H1 (cell line): Measurements from ENCODE around the gene ANXA8. TPM values are rescaled to one million over a fixed set of nuclear protein-coding genes. Genes with fewer than 3 reads are reported as not detected.
A peak's percentile ranks its signal among the peaks of the same experiment; 100 is the strongest.

Experiments
- CTCF ChIA-PET: fragments of 300-600 bp; sonication (Branson Sonifier 250); formaldehyde crosslinking; loops from one replicate; lab custom pipeline; 2021; ENCODE audit not compliant: partially characterized antibody; lab: Charles Lee
- POLR2A ChIA-PET: fragments of 300-600 bp; sonication (Branson Sonifier 250); formaldehyde crosslinking; loops from one replicate; lab custom pipeline; 2021; ENCODE audit warnings: inconsistent platforms; ENCODE audit not compliant: partially characterized antibody; lab: Charles Lee
- DNase-seq, 2 experiments: peaks; one replicate each; pipeline versions ENCODE4 v3.0.0 to v3.0.0-alpha.2; 2010 to 2022; ENCODE audit warnings: low spot score in 2 of 2, low read depth in 1 of 2, mixed read lengths in 1 of 2
- FAIRE-seq: peaks from 2 replicates; lab custom pipeline; 2011; peaks lifted over from hg19 to GRCh38; lab: Jason Lieb, UNC
- H2AFZ ChIP-seq: 2 replicates; pipeline ENCODE4 v1.8.1; 2012; ENCODE audit warnings: low read length, inconsistent platforms
- H2AK5ac ChIP-seq: 2 replicates; pipeline ENCODE4 v1.6.1; 2013; ENCODE audit warnings: low read depth, low read length
- H2BK120ac ChIP-seq: replicated peaks from 2 replicates; pipeline ENCODE3; 2013; ENCODE audit warnings: low read depth, low read length, inconsistent platforms
- H2BK12ac ChIP-seq: 2 replicates; pipeline ENCODE4 v1.6.1; 2013; ENCODE audit warnings: low read depth, low read length
- H2BK15ac ChIP-seq: 2 replicates; pipeline ENCODE4 v1.6.1; 2013; ENCODE audit warnings: low read length
- H2BK20ac ChIP-seq: 2 replicates; pipeline ENCODE4 v1.6.1; 2013; ENCODE audit warnings: low read length
- H2BK5ac ChIP-seq: 2 replicates; pipeline ENCODE4 v1.6.1; 2013; ENCODE audit warnings: low read depth, low read length
- H3K14ac ChIP-seq: 2 replicates; pipeline ENCODE4 v1.6.1; 2013; ENCODE audit warnings: inconsistent platforms; ENCODE audit not compliant: insufficient read length
- H3K18ac ChIP-seq: 2 replicates; pipeline ENCODE4 v1.6.1; 2013; ENCODE audit warnings: low read length; ENCODE audit errors: extremely low read depth
- H3K23ac ChIP-seq: 2 replicates; pipeline ENCODE4 v1.6.1; 2013; ENCODE audit warnings: inconsistent platforms; ENCODE audit not compliant: insufficient read length
- H3K23me2 ChIP-seq: 2 replicates; pipeline ENCODE4 v1.6.1; 2013; ENCODE audit warnings: low read depth, low read length
- H3K27ac ChIP-seq: 2 replicates; pipeline ENCODE4 v1.6.1; 2011; ENCODE audit warnings: low read depth, low read length, inconsistent platforms
- H3K27me3 ChIP-seq, 4 experiments: replicated peaks in 1 of 4; 1 replicate in 1 of 4; 2 replicates in 3 of 4; pipeline versions ENCODE4 v1.6.1 to v1.8.1; 2011 to 2013; ENCODE audit warnings: low read length in 3 of 4, mild to moderate bottlenecking in 3 of 4, inconsistent platforms in 2 of 4, mixed read lengths in 2 of 4, moderate library complexity in 1 of 4; ENCODE audit not compliant: control insufficient read depth in 3 of 4, insufficient read depth in 3 of 4; ENCODE audit errors: extremely low read depth in 1 of 4
- H3K36me3 ChIP-seq, 4 experiments: 2 replicates each; pipeline versions ENCODE4 v1.6.1 to v1.8.1; 2011 to 2013; ENCODE audit warnings: mild to moderate bottlenecking in 4 of 4, low read length in 3 of 4, moderate library complexity in 2 of 4, control low read depth in 1 of 4, inconsistent platforms in 1 of 4; ENCODE audit not compliant: insufficient read depth in 4 of 4, control insufficient read depth in 2 of 4
- H3K4ac ChIP-seq: replicated peaks from 2 replicates; pipeline ENCODE3; 2013; ENCODE audit warnings: low read length, low read depth, mixed read lengths, inconsistent platforms; ENCODE audit not compliant: insufficient read length
- H3K4me1 ChIP-seq, 4 experiments: replicated peaks in 1 of 4; 1 replicate in 1 of 4; 2 replicates in 3 of 4; pipeline versions ENCODE4 v1.6.1 to v1.8.1; 2011 to 2013; ENCODE audit warnings: low read length in 3 of 4, inconsistent platforms in 2 of 4, mixed read lengths in 1 of 4; ENCODE audit not compliant: insufficient read depth in 4 of 4, control insufficient read depth in 3 of 4
- H3K4me2 ChIP-seq, 2 experiments: 2 replicates each; pipeline versions ENCODE4 v1.6.1 to v1.8.1; 2011 to 2013; ENCODE audit warnings: low read depth in 2 of 2, low read length in 2 of 2, control low read depth in 1 of 2, inconsistent platforms in 1 of 2, mild to moderate bottlenecking in 1 of 2; ENCODE audit not compliant: insufficient read depth in 1 of 2
- H3K4me3 ChIP-seq, 4 experiments: fragments of 200-600, 300-600 bp in 1 of 4; sonication (generic), shearing (Covaris generic), sonication (Bioruptor Twin) in 1 of 4; 2 replicates each; pipeline versions ENCODE4 v1.5.1 to v1.8.1; 2011 to 2016; ENCODE audit warnings: low read length in 4 of 4, low read depth in 3 of 4, control low read depth in 2 of 4, inconsistent platforms in 2 of 4, mild to moderate bottlenecking in 2 of 4, mixed read lengths in 1 of 4, moderate library complexity in 1 of 4; ENCODE audit not compliant: insufficient read depth in 2 of 4; ENCODE audit errors: extremely low read depth in 1 of 4
- H3K56ac ChIP-seq: replicated peaks from 2 replicates; pipeline ENCODE3; 2013; ENCODE audit warnings: low read depth, mild to moderate bottlenecking, mixed read lengths, low read length, inconsistent platforms; ENCODE audit not compliant: insufficient read length
- H3K79me1 ChIP-seq: 2 replicates; pipeline ENCODE4 v1.6.1; 2013; ENCODE audit warnings: low read depth, low read length, control low read depth
- H3K79me2 ChIP-seq, 2 experiments: 2 replicates each; pipeline versions ENCODE4 v1.6.1 to v1.8.1; 2012 to 2013; ENCODE audit warnings: low read length in 2 of 2, mild to moderate bottlenecking in 2 of 2, inconsistent platforms in 1 of 2; ENCODE audit not compliant: insufficient read depth in 2 of 2, control insufficient read depth in 1 of 2
- H3K9ac ChIP-seq, 4 experiments: replicated peaks in 1 of 4; 1 replicate in 1 of 4; 2 replicates in 3 of 4; pipeline versions ENCODE4 v1.6.1 to v1.8.1; 2011 to 2013; ENCODE audit warnings: low read depth in 3 of 4, low read length in 3 of 4, control low read depth in 2 of 4, mild to moderate bottlenecking in 2 of 4, moderate library complexity in 2 of 4, inconsistent platforms in 1 of 4; ENCODE audit errors: extremely low read depth in 1 of 4
- H3K9me3 ChIP-seq, 2 experiments: 2 replicates each; pipeline versions ENCODE4 v1.6.1 to v1.8.1; 2012 to 2013; ENCODE audit warnings: mild to moderate bottlenecking in 2 of 2, moderate library complexity in 2 of 2, control low read depth in 1 of 2, inconsistent platforms in 1 of 2, low read depth in 1 of 2, low read length in 1 of 2, mixed read lengths in 1 of 2; ENCODE audit not compliant: insufficient read depth in 2 of 2
- H4K20me1 ChIP-seq, 2 experiments: replicated peaks in 1 of 2; 2 replicates each; pipeline versions ENCODE3 to v1.8.1; 2011 to 2013; ENCODE audit warnings: inconsistent platforms in 2 of 2, low read length in 2 of 2, mild to moderate bottlenecking in 1 of 2; ENCODE audit not compliant: insufficient read depth in 2 of 2, control insufficient read depth in 1 of 2
- H4K5ac ChIP-seq: 2 replicates; pipeline ENCODE4 v1.6.1; 2013; ENCODE audit warnings: low read length, low read depth, mixed read lengths, inconsistent platforms; ENCODE audit not compliant: insufficient read length
- H4K8ac ChIP-seq: 2 replicates; pipeline ENCODE4 v1.8.0; 2013; ENCODE audit warnings: mild to moderate bottlenecking, moderate library complexity, low read length, inconsistent platforms; ENCODE audit not compliant: insufficient read depth; ENCODE audit errors: extremely low read depth
- H4K91ac ChIP-seq: replicated peaks from 2 replicates; pipeline ENCODE3; 2013; ENCODE audit warnings: low read length, mixed read lengths, inconsistent platforms; ENCODE audit not compliant: insufficient read length
- CTCF ChIP-seq, 3 experiments: IDR thresholded peaks; 1 replicate in 2 of 3; 2 replicates in 1 of 3; pipeline versions ENCODE4 v1.5.1 to v1.6.1; 2011; ENCODE audit warnings: low read length in 3 of 3, mild to moderate bottlenecking in 3 of 3, inconsistent platforms in 2 of 3, low read depth in 1 of 3, moderate library complexity in 1 of 3; ENCODE audit not compliant: insufficient read depth in 1 of 3; ENCODE audit errors: control extremely low read depth in 1 of 3
- EGR1 ChIP-seq: IDR thresholded peaks from 2 replicates; pipeline ENCODE4 v1.6.1; 2011; ENCODE audit warnings: low read depth, low read length, borderline replicate concordance
- POLR2A ChIP-seq, 2 experiments: IDR thresholded peaks; 1 replicate in 1 of 2; 2 replicates in 1 of 2; pipeline ENCODE4 v1.6.1; 2011; ENCODE audit warnings: low read depth in 2 of 2, low read length in 2 of 2, mild to moderate bottlenecking in 2 of 2; ENCODE audit errors: control extremely low read depth in 1 of 2
- POLR2AphosphoS5 ChIP-seq: IDR thresholded peaks from 2 replicates; pipeline ENCODE4 v1.6.1; 2011; ENCODE audit warnings: low read depth, low read length
- RAD21 ChIP-seq, 2 experiments: IDR thresholded peaks in 1 of 2; conservative IDR thresholded peaks in 1 of 2; 2 replicates each; pipeline ENCODE4 v1.6.1; 2011; ENCODE audit warnings: low read depth in 2 of 2, low read length in 2 of 2, improper control_type of control experiment in 1 of 2, inconsistent platforms in 1 of 2, mild to moderate bottlenecking in 1 of 2, moderate library complexity in 1 of 2
- WGBS, 2 experiments: shearing (Covaris generic) in 1 of 2; methylation state at CpG; one replicate each; pipeline versions ENCODE4 v1.1.6 to v1.1.7; 2013 to 2015; ENCODE audit warnings: low lambda C conversion rate in 2 of 2, mixed read lengths in 2 of 2, inconsistent platforms in 1 of 2, low coverage in 1 of 2, missing lambda C conversion rate in 1 of 2; ENCODE audit not compliant: insufficient replicate concordance in 2 of 2, insufficient coverage in 1 of 2, insufficient read length in 1 of 2; ENCODE audit errors: extremely low coverage in 1 of 2, missing lambda C conversion rate in 1 of 2; 5-methylcytosine and 5-hydroxymethylcytosine counted together
- polyA plus RNA-seq, 7 experiments: library from polyadenylated mRNA; depleted of rRNA in 3 of 7; stranded (reverse) in 5 of 7; unstranded in 2 of 7; fragments of >200 nt in 5 of 7; fragments of 200-250 nt in 2 of 7; gene quantifications; 1 replicate in 5 of 7; 2 replicates in 1 of 7; 4 replicates in 1 of 7; pipeline versions ENCODE4 v1.2.1 to v1.2.3, GENCODE V29; 2011 to 2013; ENCODE audit warnings: missing spikeins in 2 of 7, mixed read lengths in 2 of 7
- total RNA-seq: library from RNA; stranded (reverse); fragmentation: NEBNext Ultra II Directional; extraction: Animal tissue kit (Norgen Biotek cat#: 25700); gene quantifications from 2 replicates; pipeline ENCODE4 v1.2.1, GENCODE V29; 2021

ANXA8 gene
- total and polyA plus RNA-seq, 2 of the 8 experiments (the other 6 are each of a cell fraction or from before 2014, with no cell fraction given): 0.15 TPM; not detected in 1

DNA sequence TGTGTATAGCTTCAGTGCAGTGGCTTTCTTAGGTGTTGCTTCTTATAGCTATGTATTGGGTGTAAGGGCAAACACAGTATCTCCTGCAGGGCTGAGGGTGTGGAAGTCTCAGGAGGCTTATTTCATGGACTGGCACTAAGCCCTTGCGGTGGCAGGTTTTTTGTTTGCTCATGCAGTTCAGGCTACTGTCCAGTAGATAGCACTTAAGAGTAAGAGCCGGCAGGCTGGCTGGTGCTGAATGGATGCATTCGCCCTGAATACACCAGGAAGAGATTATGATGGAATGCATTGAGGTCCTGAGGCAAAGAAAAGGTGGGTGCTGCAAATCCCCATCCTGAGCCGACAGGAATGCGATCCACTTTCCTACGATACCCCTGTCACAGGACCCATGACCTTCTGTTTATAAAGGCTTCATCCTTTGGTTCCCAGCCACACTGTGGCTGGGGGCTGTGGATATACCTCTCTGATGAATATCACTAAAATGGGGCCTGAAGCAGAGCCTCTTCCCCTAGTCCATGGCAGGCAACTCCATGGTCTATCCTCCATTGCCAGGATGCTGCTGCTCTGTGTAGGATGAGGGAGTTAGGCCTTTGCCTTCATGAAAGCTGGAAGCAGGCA is 44.9 kb downstream of the ANXA8 start:
- Histone ChIP-seq H2AFZ (0 out of 2 replicates have a peak overlapping the region, but pooled peaks have one; percentile 28), H3K18ac (no peak overlapping the region), H3K36me3 (no peaks in the 10 kb centered on the region), H3K4ac (no peak overlapping the region), H3K4me1 (no peaks in the 10 kb centered on the region), H3K23me2 (no peaks in the 10 kb centered on the region), H3K79me1 (no peaks in the 10 kb centered on the region), H4K5ac (no peak overlapping the region), H2AK5ac (no peak overlapping the region), H4K20me1 (no peaks in the 10 kb centered on the region), H3K56ac (no peak overlapping the region), H3K14ac (no peak overlapping the region), H3K27ac (no peak overlapping the region), H2BK12ac (no peak overlapping the region), H3K23ac (no peak overlapping the region), H2BK5ac (no peak overlapping the region), H3K4me3 (no peak overlapping the region), H4K8ac (no peak overlapping the region), H3K9ac (no peak overlapping the region), H4K91ac (no peak overlapping the region), H3K27me3 (no peaks in the 10 kb centered on the region), H3K4me2 (no peak overlapping the region), H2BK20ac (no peak overlapping the region), H3K9me3 (no peaks in the 10 kb centered on the region), H2BK120ac (no peak overlapping the region), H3K79me2 (no peaks in the 10 kb centered on the region), H2BK15ac (no peak overlapping the region)
- WGBS, 2 experiments: 64% methylated on average over 6 of the region's 6 CpGs; no CpG with 5 or more reads in 1 of the 2 experiments
- ChIA-PET CTCF (interaction anchor here (0.6 to 2.4 kb wide), 13 partner anchors 11 to 415 kb away, joined by 3 to 10 read pairs (median 4); partner anchors contain the start of gene GDF2), POLR2A (no interaction called here)
- peak in 1 of 2 experiments; percentile 25 for DNase-seq
- peak; percentile 65 to 73 for TF ChIP-seq RAD21 (IDR thresholded peaks at IDR 0.05 in 1 of 2, conservative IDR thresholded peaks at IDR 0.05 in 1 of 2; ENCODE audit: low read depth in 2 of 2, low read length in 2 of 2)
- peak; percentile 31 to 74 (median 68) for TF ChIP-seq CTCF (IDR thresholded peaks at IDR 0.05; ENCODE audit: control extremely low read depth in 1 of 3, insufficient read depth in 1 of 3, low read depth in 1 of 3, low read length in 3 of 3)
- no peak for TF ChIP-seq EGR1
- TF ChIP-seq POLR2A (IDR thresholded peaks at IDR 0.05; ENCODE audit: control extremely low read depth in 1 of 2, low read depth in 2 of 2, low read length in 2 of 2): no peak
- TF ChIP-seq POLR2AphosphoS5: no peak
- no peak for FAIRE-seq
